PFSK-1 (cell line): ENCODE results near the gene TMEM59L.

Experiments
- FOXP2 ChIP-seq: optimal IDR thresholded peaks from 2 replicates; pipeline ENCODE3; 2011; ENCODE audit warnings: borderline replicate concordance, control low read depth, inconsistent platforms; ENCODE audit not compliant: insufficient read depth; ENCODE audit errors: extremely low read length, extremely low read depth
- POLR2AphosphoS5 ChIP-seq: IDR thresholded peaks from 2 replicates; pipeline ENCODE4 v1.6.1; 2012; ENCODE audit warnings: low read depth, mild to moderate bottlenecking, control low read depth, low read length, moderate library complexity
- REST ChIP-seq, 2 experiments: IDR thresholded peaks; 2 replicates each; pipeline versions ENCODE4 v1.6.1 to v1.8.0; 2011 to 2012; ENCODE audit warnings: low read depth in 2 of 2, low read length in 2 of 2, control low read depth in 1 of 2, inconsistent platforms in 1 of 2, mild to moderate bottlenecking in 1 of 2, moderate library complexity in 1 of 2; ENCODE audit not compliant: insufficient read depth in 1 of 2
- TAF1 ChIP-seq: IDR thresholded peaks from 2 replicates; pipeline ENCODE4 v1.6.1; 2012; ENCODE audit warnings: low read length, control low read depth, borderline replicate concordance; ENCODE audit not compliant: insufficient read depth

- TF ChIP-seq TAF1: no peak
- TF ChIP-seq POLR2AphosphoS5: no peak
- no peak for TF ChIP-seq REST (IDR thresholded peaks at IDR 0.05; ENCODE audit: insufficient read depth in 1 of 2, low read depth in 2 of 2, low read length in 2 of 2)
- TF ChIP-seq FOXP2: no peak
These were observed 7.6 kb downstream of the TMEM59L start for GRCh38 chr19:18620311-18620710.
